NCI-H1105 treated with DMSO at 0.1 percent for 48 hours (cell line): ENCODE results near the gene PLD1.

Source experiments
- DNase-seq: peaks from one replicate; lab custom pipeline; 2025; lab: John Stamatoyannopoulos, UW

Gene PLD1

GRCh38 chr3:171792531-171792930 is 17.8 kb downstream of the PLD1 start:
- DNase-seq = no peak

DNA sequence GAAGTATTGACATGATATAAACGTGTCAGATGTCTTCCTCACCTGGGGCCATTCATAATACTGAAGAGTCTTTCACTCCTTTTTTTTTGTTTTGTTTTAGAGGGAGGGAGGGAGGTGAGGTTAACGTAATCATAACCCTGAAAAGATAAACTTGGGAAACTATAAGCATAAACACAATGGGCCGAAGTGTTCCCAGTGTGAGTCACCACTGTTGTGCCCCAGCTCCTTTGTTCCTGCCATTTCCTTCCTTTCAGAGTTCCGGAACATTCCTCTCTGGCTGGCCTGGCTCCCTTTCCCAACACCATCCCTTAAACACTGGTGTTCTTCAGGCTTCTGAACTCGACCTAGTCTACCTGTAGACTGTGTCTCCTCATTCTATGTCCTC is 18.6 kb downstream of the PLD1 start:
- no peak for DNase-seq

GRCh38 chr3:171790898-171791691 is 19.2 kb downstream of the PLD1 start:
- DNase-seq = no peak

- no peak for DNase-seq
Measured at GRCh38 chr3:171790574-171790897, 19.7 kb downstream of the PLD1 start.

DNA sequence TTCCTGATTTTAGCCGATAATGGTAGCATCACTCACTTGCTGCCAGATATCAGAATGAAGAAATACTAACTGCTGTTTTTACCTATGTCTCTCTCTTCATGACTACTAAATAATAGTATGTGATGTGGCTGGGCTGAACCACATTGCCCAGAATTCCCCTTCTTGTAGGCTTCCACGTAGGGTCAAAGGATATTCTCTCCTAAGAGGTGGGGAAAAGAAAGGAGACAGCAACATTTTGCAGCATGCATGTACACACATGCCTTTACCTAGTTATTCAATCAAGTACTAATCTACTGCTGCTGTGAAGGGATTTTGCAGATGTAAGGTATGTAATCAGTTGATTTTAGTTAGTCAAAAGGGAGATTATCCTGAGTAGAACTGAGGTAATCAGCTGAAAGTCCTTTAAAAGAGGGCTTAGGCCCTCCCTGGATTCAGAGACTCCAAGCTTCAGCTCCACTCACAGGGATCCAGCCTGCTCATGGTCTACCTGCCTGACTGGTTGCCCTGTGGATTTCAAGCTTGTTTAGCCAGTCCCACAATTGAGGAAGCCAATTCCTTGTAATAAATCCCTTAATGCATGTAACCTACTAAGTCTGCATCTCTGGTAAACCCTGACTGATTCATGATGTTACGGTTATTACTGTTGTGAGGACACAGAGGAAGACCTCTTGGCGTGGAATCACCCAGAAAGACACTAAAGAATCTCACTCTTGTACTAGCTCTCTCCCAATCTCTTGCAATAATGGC is 20.4 kb downstream of the PLD1 start:
- DNase-seq = no peak

DNA sequence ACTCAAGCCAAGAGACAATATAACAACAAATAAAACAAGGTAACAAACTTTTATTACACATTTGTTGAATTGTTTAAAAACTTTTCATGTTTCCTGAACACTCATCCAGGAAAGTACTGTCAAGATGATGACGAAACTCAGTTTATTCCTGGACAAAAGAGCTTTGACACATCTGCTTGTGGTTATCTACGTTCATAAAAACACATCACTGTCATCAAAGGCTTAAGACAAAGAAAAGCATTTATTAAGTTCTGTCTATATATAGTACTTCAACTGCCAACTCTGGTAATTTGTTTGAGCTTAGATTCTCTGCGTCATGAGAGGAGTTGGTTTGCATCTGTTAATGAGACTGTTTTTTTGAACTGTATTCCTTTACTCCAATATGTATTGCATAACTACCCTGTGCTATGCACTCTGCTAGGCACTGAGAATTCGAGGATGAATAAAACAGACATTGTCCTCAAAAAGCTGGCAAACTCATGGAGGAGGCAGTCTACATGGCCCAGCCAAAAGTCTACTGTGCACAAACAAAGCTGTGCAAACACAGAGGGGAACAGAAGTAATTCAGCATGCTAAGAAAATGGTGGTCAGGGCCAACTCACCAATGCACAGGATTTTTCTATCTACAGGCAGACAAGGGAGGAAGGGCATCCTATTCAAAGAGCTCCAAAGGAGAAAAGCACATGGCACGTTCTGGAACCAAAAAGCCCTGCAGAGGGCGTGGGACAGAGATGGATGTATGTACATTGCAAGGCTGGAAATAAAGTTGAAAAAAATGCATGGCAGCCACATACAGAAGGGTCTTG is 21.5 kb downstream of the PLD1 start:
- DNase-seq = no peak

GRCh38 chr3:171786997-171787396 is 23.3 kb downstream of the PLD1 start:
- DNase-seq = no peak

- peak; percentile 18 for DNase-seq
Measured at GRCh38 chr3:171784937-171785336, 25.3 kb downstream of the PLD1 start.

GRCh38 chr3:171784387-171784786 is 25.9 kb downstream of the PLD1 start:
- no peak for DNase-seq

GRCh38 chr3:171783626-171784025 is 26.7 kb downstream of the PLD1 start:
- no peak for DNase-seq

- DNase-seq = no peak
Measured at GRCh38 chr3:171783086-171783485, 27.2 kb downstream of the PLD1 start.

GRCh38 chr3:171782617-171783016 is 27.7 kb downstream of the PLD1 start:
- no peak for DNase-seq

DNA sequence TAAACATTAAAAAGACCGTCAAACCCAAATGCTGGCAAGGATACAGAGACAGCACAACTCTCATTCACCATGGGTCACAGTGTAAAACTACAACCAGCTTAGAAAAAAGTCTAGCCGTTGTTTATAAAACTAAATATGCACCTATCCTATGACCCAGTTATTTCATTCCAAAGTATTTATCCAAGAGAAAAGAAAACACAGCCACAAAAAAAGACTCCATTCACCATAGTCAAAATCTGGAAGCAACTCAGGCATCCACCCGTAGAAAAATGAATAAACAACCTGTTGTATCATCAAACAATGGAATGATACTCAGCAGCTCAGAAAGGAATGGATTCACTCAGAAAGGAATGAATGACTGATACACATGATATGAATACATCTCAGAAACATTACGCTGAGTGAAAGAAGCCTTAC is 28.6 kb downstream of the PLD1 start:
- DNase-seq = no peak

GRCh38 chr3:171778493-171778892 is 31.8 kb downstream of the PLD1 start:
- no peak for DNase-seq

- no peak for DNase-seq
Measured at GRCh38 chr3:171777596-171777995, 32.7 kb downstream of the PLD1 start.

GRCh38 chr3:171776839-171777583 is 33.3 kb downstream of the PLD1 start:
- DNase-seq = no peak

DNA sequence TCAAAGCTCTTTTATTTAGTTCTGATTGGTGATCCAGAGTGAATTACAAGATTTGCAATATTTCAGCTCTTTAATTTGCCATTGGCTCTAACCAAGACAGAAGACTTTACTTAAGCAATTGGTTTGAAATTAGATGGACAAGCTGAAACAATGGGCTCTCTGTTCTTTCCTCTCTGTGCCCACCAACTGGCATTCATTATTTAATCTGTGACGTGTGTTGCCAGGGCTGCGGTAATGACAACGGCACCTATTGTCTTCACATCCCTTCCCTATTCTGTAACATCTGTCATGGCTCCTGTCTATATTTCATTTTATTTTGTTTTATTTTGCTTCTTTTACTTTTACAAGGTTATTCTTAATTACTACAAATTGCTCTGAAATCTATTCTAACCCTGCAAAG is 33.9 kb downstream of the PLD1 start:
- peak; percentile 19 for DNase-seq

GRCh38 chr3:171775943-171776342 is 34.3 kb downstream of the PLD1 start:
- DNase-seq = no peak

DNA sequence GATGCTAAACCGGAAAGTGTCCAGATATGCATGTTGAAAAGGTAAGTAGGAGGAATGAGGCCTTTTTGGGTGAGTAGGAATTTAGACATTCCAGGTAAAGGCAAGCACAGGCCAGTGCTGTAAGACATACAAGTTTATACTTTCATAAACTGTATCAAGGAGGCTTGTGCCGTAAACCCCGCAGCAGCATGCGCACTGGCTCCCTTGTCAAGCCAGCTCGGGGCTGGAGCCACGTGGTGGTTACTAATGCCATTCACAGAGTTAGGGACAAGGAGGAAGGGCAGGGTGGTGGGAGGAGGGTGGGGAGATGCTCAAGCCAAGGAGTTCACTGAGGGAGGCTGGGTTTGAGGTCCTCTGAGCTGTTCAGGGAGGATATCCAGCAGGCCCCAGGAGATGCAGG is 35.8 kb downstream of the PLD1 start:
- DNase-seq = no peak

GRCh38 chr3:171772427-171773056 is 37.7 kb downstream of the PLD1 start:
- DNase-seq = peak; percentile 79
